MM.1S (cell line): ENCODE measurements around the gene PLXNA2.
A peak's percentile ranks its signal among the peaks of the same experiment; 100 is the strongest.

Source experiments
- DNase-seq: peaks from one replicate; pipeline ENCODE4 v3.0.0-alpha.2; 2015
- H2AFZ ChIP-seq: fragments of 300-600 bp; sonication (generic); 2 replicates; pipeline ENCODE4 v1.6.0; 2016; ENCODE audit warnings: antibody characterized with exemption, low read length
- H3F3A ChIP-seq: fragments of 300-600 bp; sonication (generic); 2 replicates; pipeline ENCODE4 v1.6.1; 2016; ENCODE audit warnings: mild to moderate bottlenecking, antibody characterized with exemption, low read length, moderate library complexity, mixed read lengths; ENCODE audit not compliant: insufficient read depth
- H3K27ac ChIP-seq: fragments of 300-600 bp; sonication (generic); 2 replicates; pipeline ENCODE4 v1.5.1; 2016; ENCODE audit warnings: mild to moderate bottlenecking, low read length
- H3K27me3 ChIP-seq: fragments of 300-600 bp; sonication (generic); replicated peaks from 2 replicates; pipeline ENCODE4 v1.6.0; 2016; ENCODE audit warnings: low read length; ENCODE audit not compliant: insufficient read depth
- H3K36me3 ChIP-seq: fragments of 300-600 bp; sonication (generic); replicated peaks from 2 replicates; pipeline ENCODE4 v1.6.1; 2016; ENCODE audit warnings: mild to moderate bottlenecking, low read length, mixed read lengths; ENCODE audit not compliant: insufficient read depth
- H3K4me1 ChIP-seq: fragments of 300-600 bp; sonication (generic); 2 replicates; pipeline ENCODE4 v1.6.1; 2016; ENCODE audit warnings: low read length, mixed read lengths
- H3K4me2 ChIP-seq: fragments of 300-600 bp; sonication (generic); 2 replicates; pipeline ENCODE4 v1.6.0; 2016; ENCODE audit warnings: low read depth, low read length
- H3K4me3 ChIP-seq: fragments of 300-600 bp; sonication (generic); 2 replicates; pipeline ENCODE4 v1.5.1; 2016; ENCODE audit warnings: low read length, mixed read lengths
- H3K79me2 ChIP-seq: fragments of 300-600 bp; sonication (generic); 2 replicates; pipeline ENCODE4 v1.6.1; 2016; ENCODE audit warnings: mixed run types, low read length, mixed read lengths
- H3K9ac ChIP-seq: fragments of 300-600 bp; sonication (generic); 2 replicates; pipeline ENCODE4 v1.6.1; 2016; ENCODE audit warnings: low read length, mixed read lengths
- H3K9me2 ChIP-seq: fragments of 300-600 bp; sonication (generic); replicated peaks from 2 replicates; pipeline ENCODE4 v1.6.1; 2016; ENCODE audit warnings: mild to moderate bottlenecking, low read length, mixed read lengths; ENCODE audit not compliant: insufficient read depth
- H3K9me3 ChIP-seq: fragments of 300-600 bp; sonication (generic); replicated peaks from 2 replicates; pipeline ENCODE4 v1.6.1; 2016; ENCODE audit warnings: mild to moderate bottlenecking, low read length, mixed read lengths; ENCODE audit not compliant: insufficient read depth
- H4K20me1 ChIP-seq: fragments of 300-600 bp; sonication (generic); 2 replicates; pipeline ENCODE4 v1.6.1; 2016; ENCODE audit warnings: mild to moderate bottlenecking, low read length, moderate library complexity, mixed read lengths; ENCODE audit not compliant: insufficient read depth
- EZH2 ChIP-seq: fragments of 300-600 bp; sonication (generic); optimal IDR thresholded peaks from 2 replicates; pipeline ENCODE3; 2017; ENCODE audit warnings: low read depth, mild to moderate bottlenecking, antibody characterized with exemption, low read length, mixed read lengths
- EZH2phosphoT487 ChIP-seq: fragments of 300-600 bp; sonication (generic); IDR thresholded peaks from 2 replicates; pipeline ENCODE4 v1.6.1; 2018; ENCODE audit warnings: antibody characterized with exemption, low read length
- TF ChIP-seq, protein P1 (sequence below): fragments of 300-600 bp; sonication (generic); IDR thresholded peaks from 2 replicates; pipeline ENCODE4 v1.5.1; 2016; ENCODE audit warnings: antibody characterized with exemption, low read length, mixed read lengths

Gene PLXNA2

DNA sequence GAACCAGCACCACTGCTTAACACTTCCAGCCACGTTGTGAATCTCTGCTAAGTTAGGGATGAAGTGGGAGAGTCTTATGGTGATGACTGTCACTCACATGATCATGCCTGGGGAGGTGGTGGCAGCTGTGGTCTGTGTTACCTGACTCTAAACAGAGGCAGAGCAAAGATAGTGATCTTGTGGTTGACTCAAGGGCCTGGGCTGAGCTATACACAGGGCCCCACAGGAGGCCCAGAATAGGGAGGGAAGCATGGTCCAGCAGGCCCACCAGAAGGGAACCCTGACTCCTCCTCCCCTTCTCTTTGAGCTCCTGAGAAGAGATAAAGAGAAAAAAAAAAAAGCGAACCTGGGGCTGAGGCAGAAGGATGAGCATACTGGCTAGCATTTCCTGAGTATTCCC is 55.0 kb downstream of the PLXNA2 start:
- Histone ChIP-seq H3F3A (peaks cover 27% of the 10 kb centered on the region), H4K20me1 (no peaks in the 10 kb centered on the region), H3K79me2 (no peaks in the 10 kb centered on the region), H3K9me3 (no peaks in the 10 kb centered on the region), H3K9me2 (no peaks in the 10 kb centered on the region), H2AFZ (0 out of 2 replicates have a peak overlapping the region, but pooled peaks have one; percentile 5), H3K36me3 (no peaks in the 10 kb centered on the region), H3K4me1 (peaks cover 44% of the 10 kb centered on the region), H3K27me3 (no peaks in the 10 kb centered on the region), H3K4me2 (peak overlapping the region; percentile 6; the same call in 1 of the 2 replicates), H3K4me3 (no peak overlapping the region), H3K9ac (no peak overlapping the region), H3K27ac (peak overlapping the region; percentile 15; the same call in 1 of the 2 replicates)
- DNase-seq: peak; percentile 68
- TF ChIP-seq, protein P1, sequence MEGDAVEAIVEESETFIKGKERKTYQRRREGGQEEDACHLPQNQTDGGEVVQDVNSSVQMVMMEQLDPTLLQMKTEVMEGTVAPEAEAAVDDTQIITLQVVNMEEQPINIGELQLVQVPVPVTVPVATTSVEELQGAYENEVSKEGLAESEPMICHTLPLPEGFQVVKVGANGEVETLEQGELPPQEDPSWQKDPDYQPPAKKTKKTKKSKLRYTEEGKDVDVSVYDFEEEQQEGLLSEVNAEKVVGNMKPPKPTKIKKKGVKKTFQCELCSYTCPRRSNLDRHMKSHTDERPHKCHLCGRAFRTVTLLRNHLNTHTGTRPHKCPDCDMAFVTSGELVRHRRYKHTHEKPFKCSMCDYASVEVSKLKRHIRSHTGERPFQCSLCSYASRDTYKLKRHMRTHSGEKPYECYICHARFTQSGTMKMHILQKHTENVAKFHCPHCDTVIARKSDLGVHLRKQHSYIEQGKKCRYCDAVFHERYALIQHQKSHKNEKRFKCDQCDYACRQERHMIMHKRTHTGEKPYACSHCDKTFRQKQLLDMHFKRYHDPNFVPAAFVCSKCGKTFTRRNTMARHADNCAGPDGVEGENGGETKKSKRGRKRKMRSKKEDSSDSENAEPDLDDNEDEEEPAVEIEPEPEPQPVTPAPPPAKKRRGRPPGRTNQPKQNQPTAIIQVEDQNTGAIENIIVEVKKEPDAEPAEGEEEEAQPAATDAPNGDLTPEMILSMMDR: no peak
- TF ChIP-seq EZH2phosphoT487 (no peak), EZH2 (no peak)

DNA sequence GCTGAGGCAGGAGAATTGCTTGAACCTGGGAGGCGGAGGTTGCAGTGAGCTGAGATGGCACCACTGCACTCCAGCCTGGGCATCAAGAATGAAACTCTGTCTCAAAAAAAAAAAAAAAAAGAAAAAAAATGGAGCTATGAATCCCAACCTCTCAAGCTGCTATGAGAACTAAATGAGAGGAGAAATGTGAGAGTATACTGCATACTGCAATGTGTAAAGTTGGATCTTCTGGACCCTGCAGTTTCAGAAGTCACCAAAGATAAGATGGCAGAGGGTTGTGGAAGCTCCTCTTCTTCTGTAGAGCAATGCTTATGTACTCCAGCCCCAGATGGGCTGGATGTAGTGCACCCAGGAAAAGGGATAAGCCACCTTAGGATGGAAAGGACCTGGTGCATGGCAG is 55.6 kb downstream of the PLXNA2 start:
- TF ChIP-seq, protein P1: no peak
- TF ChIP-seq EZH2 (no peak), EZH2phosphoT487 (no peak)
- Histone ChIP-seq H3K4me3 (no peak overlapping the region), H3K9me3 (no peaks in the 10 kb centered on the region), H3K4me2 (peak overlapping the region; percentile 6; the same call in 1 of the 2 replicates), H3K36me3 (no peaks in the 10 kb centered on the region), H3K27me3 (no peaks in the 10 kb centered on the region), H3K9me2 (no peaks in the 10 kb centered on the region), H3K27ac (peak overlapping the region; percentile 15; the same call in 1 of the 2 replicates), H3K79me2 (no peaks in the 10 kb centered on the region), H4K20me1 (no peaks in the 10 kb centered on the region), H3K4me1 (peaks cover 44% of the 10 kb centered on the region), H3K9ac (no peak overlapping the region), H2AFZ (0 out of 2 replicates have a peak overlapping the region, but pooled peaks have one; percentile 5), H3F3A (peaks cover 27% of the 10 kb centered on the region)
- DNase-seq: no peak

DNA sequence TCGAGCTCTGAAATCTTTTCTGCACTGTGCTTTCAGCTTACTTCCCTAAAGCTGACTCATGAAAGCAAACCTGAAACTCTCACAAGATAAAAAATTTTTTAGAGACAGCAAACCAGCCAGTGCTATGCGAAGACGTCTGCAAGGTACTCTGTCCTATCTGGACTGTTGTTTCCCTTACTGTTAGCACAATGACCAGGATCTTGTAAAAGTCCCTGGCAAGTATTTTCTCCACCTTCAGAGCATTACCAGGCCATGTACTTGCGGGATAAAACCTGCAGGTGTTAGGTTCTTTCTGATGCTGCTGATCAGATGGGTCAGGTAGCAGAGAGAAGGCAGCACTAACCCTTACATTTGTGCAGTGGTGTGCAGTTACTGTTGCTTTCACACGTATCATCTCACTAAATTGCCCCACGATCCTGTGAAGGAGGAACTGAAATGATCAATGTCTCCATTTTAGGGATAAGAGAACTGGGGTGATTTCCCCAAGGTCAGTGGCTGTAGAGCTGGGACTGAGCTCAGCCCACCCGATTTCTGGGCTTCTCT is 56.6 kb downstream of the PLXNA2 start:
- H3K79me2 ChIP-seq: no peaks in the 10 kb centered on the region
- peak overlapping the region; percentile 49 for H2AFZ ChIP-seq
- peak overlapping the region; percentile 86 for H3K4me2 ChIP-seq
- peak; percentile 91 for DNase-seq
- TF ChIP-seq, protein P1: peak; percentile 29
- TF ChIP-seq EZH2phosphoT487: no peak
- H3K27ac ChIP-seq: peak overlapping the region; percentile 81
- H3K36me3 ChIP-seq: no peaks in the 10 kb centered on the region
- H3K4me1 ChIP-seq: peaks cover 44% of the 10 kb centered on the region
- peaks cover 27% of the 10 kb centered on the region for H3F3A ChIP-seq
- H4K20me1 ChIP-seq: no peaks in the 10 kb centered on the region
- H3K4me3 ChIP-seq: peak overlapping the region; percentile 35
- no peaks in the 10 kb centered on the region for H3K9me2 ChIP-seq
- H3K9me3 ChIP-seq: no peaks in the 10 kb centered on the region
- no peaks in the 10 kb centered on the region for H3K27me3 ChIP-seq
- peak overlapping the region; percentile 55 for H3K9ac ChIP-seq
